Measurements from ENCODE around the gene LPO. TPM values are rescaled to one million over a fixed set of nuclear protein-coding genes. Genes with fewer than 3 reads are reported as not detected.

Gene LPO
- total RNA-seq, 2 donors from 2014 or later, result not detected

DNA sequence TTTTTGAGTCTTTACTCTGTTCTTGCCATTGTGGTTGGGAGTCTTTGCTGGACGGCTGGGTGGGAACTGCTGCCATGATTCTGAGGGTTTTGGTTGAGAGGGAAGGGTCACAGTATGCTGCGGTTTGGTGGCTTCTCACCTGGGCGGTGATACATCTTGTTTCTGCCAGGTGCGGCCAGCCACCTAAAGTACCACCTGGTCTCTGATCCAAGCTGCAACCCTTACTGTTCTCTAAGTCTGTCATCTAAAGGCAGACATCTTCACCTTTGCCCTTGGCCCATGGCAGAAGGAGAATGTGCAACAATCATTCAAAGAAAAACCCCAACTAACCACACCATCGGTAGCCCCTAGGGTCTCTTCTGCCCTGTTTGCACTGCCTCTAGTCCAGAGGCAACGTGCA is 62.0 kb downstream of the LPO start:
- Histone ChIP-seq H3K4me1 (ENCODE audit: control insufficient read depth in 1 of 2, low read depth in 2 of 2) (no peaks in the 10 kb centered on the region), H3K27me3 (replicated peaks; ENCODE audit: insufficient read depth) (no peaks in the 10 kb centered on the region), H3K4me3 (no peak overlapping the region), H3K27ac (no peak overlapping the region), H3K36me3 (no peaks in the 10 kb centered on the region), H3K9me3 (no peaks in the 10 kb centered on the region)
- DNase-seq (ENCODE audit: low spot score) (no peak), ATAC-seq (ENCODE audit: insufficient number of reproducible peaks, low FRiP score, low read depth) (no peak)
- no peak for TF ChIP-seq CTCF (IDR thresholded peaks at IDR 0.05)

GRCh38 chr17:58301504-58302150 is 63.2 kb downstream of the LPO start:
- ATAC-seq (ENCODE audit: insufficient number of reproducible peaks, low FRiP score, low read depth) (no peak), DNase-seq (ENCODE audit: low spot score) (no peak)
- H3K4me1 ChIP-seq (ENCODE audit: control insufficient read depth in 1 of 2, low read depth in 2 of 2), result no peaks in the 10 kb centered on the region

GRCh38 chr17:58302171-58302918 is 64.0 kb downstream of the LPO start:
- Histone ChIP-seq H3K4me3 (no peak overlapping the region), H3K27me3 (replicated peaks; ENCODE audit: insufficient read depth) (no peaks in the 10 kb centered on the region), H3K9me3 (no peaks in the 10 kb centered on the region), H3K27ac (no peak overlapping the region), H3K36me3 (no peaks in the 10 kb centered on the region), H3K4me1 (ENCODE audit: control insufficient read depth in 1 of 2, low read depth in 2 of 2) (no peaks in the 10 kb centered on the region)
- DNase-seq (ENCODE audit: low spot score), result no peak
- ATAC-seq (ENCODE audit: insufficient number of reproducible peaks, low FRiP score, low read depth), result no peak
- TF ChIP-seq CTCF (IDR thresholded peaks at IDR 0.05), result no peak

More at GRCh38 chr17:58301504-58302150, 63.2 kb downstream of the LPO start:
- Histone ChIP-seq H3K4me3 (no peak overlapping the region), H3K27me3 (replicated peaks; ENCODE audit: insufficient read depth) (no peaks in the 10 kb centered on the region), H3K36me3 (no peaks in the 10 kb centered on the region), H3K9me3 (no peaks in the 10 kb centered on the region), H3K27ac (no peak overlapping the region)
- no peak for TF ChIP-seq CTCF (IDR thresholded peaks at IDR 0.05)

- no peaks in the 10 kb centered on the region for H3K9me3 ChIP-seq
- no peak for ATAC-seq (ENCODE audit: insufficient number of reproducible peaks, low FRiP score, low read depth)
- H3K27ac ChIP-seq, result no peak overlapping the region
- no peaks in the 10 kb centered on the region for H3K36me3 ChIP-seq
- TF ChIP-seq CTCF (IDR thresholded peaks at IDR 0.05), result no peak
- no peak for DNase-seq (ENCODE audit: low spot score)
- H3K4me3 ChIP-seq, result no peak overlapping the region
- no peaks in the 10 kb centered on the region for H3K27me3 ChIP-seq (replicated peaks; ENCODE audit: insufficient read depth)
- H3K4me1 ChIP-seq (ENCODE audit: control insufficient read depth in 1 of 2, low read depth in 2 of 2), result no peaks in the 10 kb centered on the region
These were observed 64.7 kb downstream of the LPO start for GRCh38 chr17:58302919-58303585.
